ENCODE data around the gene LGALS16. TPM values are rescaled to one million over a fixed set of nuclear protein-coding genes. Genes with fewer than 3 reads are reported as not detected.

The LGALS16 gene
- total RNA-seq, 4 donors from 2014 or later, result not detected

- ATAC-seq (ENCODE audit: low FRiP score) (peak; percentile 78), DNase-seq (ENCODE audit: low spot score) (no peak)
These were observed 22.5 kb downstream of the LGALS16 start for GRCh38 chr19:39677961-39678889.

GRCh38 chr19:39679056-39679790 lies 23.5 kb downstream of the LGALS16 start:
- no peak for DNase-seq (ENCODE audit: low spot score)
- no peak for ATAC-seq (ENCODE audit: low FRiP score)
- TF ChIP-seq CTCF (IDR thresholded peaks at IDR 0.05), result no peak

More at GRCh38 chr19:39677961-39678889, 22.5 kb downstream of the LGALS16 start:
- TF ChIP-seq CTCF (IDR thresholded peaks at IDR 0.05), result no peak

- no peak for TF ChIP-seq CTCF (IDR thresholded peaks at IDR 0.05)
- no peak for ATAC-seq (ENCODE audit: low FRiP score)
- no peak for DNase-seq (ENCODE audit: low spot score)
These were observed 24.1 kb downstream of the LGALS16 start for GRCh38 chr19:39679791-39680168.

GRCh38 chr19:39680593-39680992 lies 24.9 kb downstream of the LGALS16 start:
- ATAC-seq (ENCODE audit: low FRiP score), result no peak
- no peak for DNase-seq (ENCODE audit: low spot score)

GRCh38 chr19:39681416-39681815 lies 25.7 kb downstream of the LGALS16 start:
- TF ChIP-seq CTCF (IDR thresholded peaks at IDR 0.05), result no peak
- DNase-seq (ENCODE audit: low spot score), result no peak
- ATAC-seq (ENCODE audit: low FRiP score), result no peak

More at GRCh38 chr19:39680593-39680992, 24.9 kb downstream of the LGALS16 start:
- no peak for TF ChIP-seq CTCF (IDR thresholded peaks at IDR 0.05)

- ATAC-seq (ENCODE audit: low FRiP score), result no peak
- no peak for DNase-seq (ENCODE audit: low spot score)
- no peak for TF ChIP-seq CTCF (IDR thresholded peaks at IDR 0.05)
These were observed 28.6 kb downstream of the LGALS16 start for GRCh38 chr19:39684267-39684666.

All from omental fat pad (tissue), 4 donors.